ENCODE measurements around the gene SARM1. TPM values are rescaled to one million over a fixed set of nuclear protein-coding genes. Genes with fewer than 3 reads are reported as not detected.
A peak's percentile ranks its signal among the peaks of the same experiment; 100 is the strongest.
"Not testable (repeated sequence)": the region's sequence is repeated elsewhere in the genome, so short reads cannot be mapped to it uniquely, and the experiment has no call there.

The SARM1 gene
- total and polyA plus RNA-seq, 3 experiments from 2014 or later: 8.5 to 37.0 (median 35.3) TPM

GRCh38 chr17:28425206-28425605 is 53.7 kb downstream of the SARM1 start:
- Histone ChIP-seq H3K27me3 (ENCODE audit: insufficient read depth, low read length, poor library complexity, severe bottlenecking) (no peaks in the 10 kb centered on the region), H3K36me3 (ENCODE audit: insufficient read depth, low read length) (no peaks in the 10 kb centered on the region), H3K9me3 (ENCODE audit: low read length) (no peaks in the 10 kb centered on the region), H3K27ac (ENCODE audit: low read depth, low read length) (no peak overlapping the region), H3K4me1 (ENCODE audit: insufficient read depth, low read length) (no peaks in the 10 kb centered on the region), H3K4me3 (ENCODE audit: low read length) (no peak overlapping the region)
- Mint-ChIP-seq H3K36me3 (no peaks in the 10 kb centered on the region), H3K27me3 (peaks cover 2 to 17% of the 10 kb centered on the region in 2 donors), H3K9me3 (no peaks in the 10 kb centered on the region), H3K27ac (no peak overlapping the region), H3K4me1 (no peaks in the 10 kb centered on the region), H3K4me3 (no peak overlapping the region)
- DNase-seq: no peak
- CTCF ChIA-PET: no interaction called here
- POLR2A ChIA-PET: no interaction called here

GRCh38 chr17:28426081-28426519 is 54.6 kb downstream of the SARM1 start:
- Histone ChIP-seq H3K27me3 (ENCODE audit: insufficient read depth, low read length, poor library complexity, severe bottlenecking) (no peaks in the 10 kb centered on the region), H3K4me3 (ENCODE audit: low read length) (no peak overlapping the region), H3K9me3 (ENCODE audit: low read length) (no peaks in the 10 kb centered on the region), H3K36me3 (ENCODE audit: insufficient read depth, low read length) (no peaks in the 10 kb centered on the region), H3K27ac (ENCODE audit: low read depth, low read length) (no peak overlapping the region), H3K4me1 (ENCODE audit: insufficient read depth, low read length) (no peaks in the 10 kb centered on the region)
- DNase-seq: no peak
- Mint-ChIP-seq H3K4me3 (no peak overlapping the region), H3K27ac (no peak overlapping the region), H3K36me3 (no peaks in the 10 kb centered on the region), H3K27me3 (peaks cover 6 to 23% of the 10 kb centered on the region in 2 donors), H3K9me3 (no peaks in the 10 kb centered on the region), H3K4me1 (no peaks in the 10 kb centered on the region)
- CTCF ChIA-PET: interaction anchor here (1.4 kb wide), 1 partner anchor 9 kb away, joined by 8 read pairs; no protein-coding TSS in a partner anchor
- POLR2A ChIA-PET: no interaction called here

GRCh38 chr17:28427371-28427770 is 55.9 kb downstream of the SARM1 start:
- no peak overlapping the region for H3K27ac Mint-ChIP-seq
- H3K36me3 ChIP-seq (ENCODE audit: insufficient read depth, low read length): no peaks in the 10 kb centered on the region
- POLR2A ChIA-PET: no interaction called here
- no peaks in the 10 kb centered on the region for H3K4me1 ChIP-seq (ENCODE audit: insufficient read depth, low read length)
- CTCF ChIA-PET: interaction anchor here (1.4 kb wide), 1 partner anchor 11 kb away, joined by 3 read pairs; no protein-coding TSS in a partner anchor
- no peaks in the 10 kb centered on the region for H3K9me3 ChIP-seq (ENCODE audit: low read length)
- H3K27me3 ChIP-seq (ENCODE audit: insufficient read depth, low read length, poor library complexity, severe bottlenecking): no peaks in the 10 kb centered on the region
- no peak overlapping the region for H3K27ac ChIP-seq (ENCODE audit: low read depth, low read length)
- H3K4me1 Mint-ChIP-seq: no peaks in the 10 kb centered on the region
- no peak overlapping the region for H3K4me3 ChIP-seq (ENCODE audit: low read length)
- no peak overlapping the region for H3K4me3 Mint-ChIP-seq
- H3K9me3 Mint-ChIP-seq: no peaks in the 10 kb centered on the region
- DNase-seq: no peak
- peaks cover 6 to 31% of the 10 kb centered on the region in 2 donors for H3K27me3 Mint-ChIP-seq
- H3K36me3 Mint-ChIP-seq: no peaks in the 10 kb centered on the region

- H3K27ac Mint-ChIP-seq, H3K36me3 Mint-ChIP-seq: not testable (repeated sequence)
- CTCF ChIA-PET: interaction anchor here (1.4 kb wide), 1 partner anchor 11 kb away, joined by 3 read pairs; no protein-coding TSS in a partner anchor
Measured at GRCh38 chr17:28427982-28428381, 56.5 kb downstream of the SARM1 start.

GRCh38 chr17:28433721-28434120 is 62.2 kb downstream of the SARM1 start:
- Histone ChIP-seq H3K27me3 (ENCODE audit: insufficient read depth, low read length, poor library complexity, severe bottlenecking) (no peaks in the 10 kb centered on the region), H3K36me3 (ENCODE audit: insufficient read depth, low read length) (no peaks in the 10 kb centered on the region), H3K9me3 (ENCODE audit: low read length) (no peaks in the 10 kb centered on the region), H3K27ac (ENCODE audit: low read depth, low read length) (no peak overlapping the region), H3K4me3 (ENCODE audit: low read length) (no peak overlapping the region), H3K4me1 (ENCODE audit: insufficient read depth, low read length) (no peaks in the 10 kb centered on the region)
- no peaks in the 10 kb centered on the region for H3K36me3 Mint-ChIP-seq
- CTCF ChIA-PET: no interaction called here
- no peaks in the 10 kb centered on the region for H3K4me1 Mint-ChIP-seq
- H3K4me3 Mint-ChIP-seq: no peak overlapping the region
- peaks cover 8 to 27% of the 10 kb centered on the region in 2 donors for H3K27me3 Mint-ChIP-seq
- POLR2A ChIA-PET: no interaction called here
- no peak overlapping the region for H3K27ac Mint-ChIP-seq
- no peaks in the 10 kb centered on the region for H3K9me3 Mint-ChIP-seq
- DNase-seq: no peak

More at GRCh38 chr17:28427982-28428381, 56.5 kb downstream of the SARM1 start:
- H3K9me3 ChIP-seq (ENCODE audit: low read length); H3K4me3 ChIP-seq (ENCODE audit: low read length); POLR2A ChIA-PET; H3K36me3 ChIP-seq (ENCODE audit: insufficient read depth, low read length); H3K27me3 ChIP-seq (ENCODE audit: insufficient read depth, low read length, poor library complexity, severe bottlenecking); H3K9me3 Mint-ChIP-seq; DNase-seq; H3K27ac ChIP-seq (ENCODE audit: low read depth, low read length); H3K4me1 Mint-ChIP-seq; H3K4me1 ChIP-seq (ENCODE audit: insufficient read depth, low read length); H3K4me3 Mint-ChIP-seq: not testable (repeated sequence)
- peaks cover 9 to 35% of the 10 kb centered on the region in 2 donors for H3K27me3 Mint-ChIP-seq

- peaks cover 10 to 30% of the 10 kb centered on the region in 2 donors for H3K27me3 Mint-ChIP-seq
- H3K4me3 Mint-ChIP-seq; H3K27me3 ChIP-seq (ENCODE audit: insufficient read depth, low read length, poor library complexity, severe bottlenecking); H3K36me3 Mint-ChIP-seq; H3K27ac Mint-ChIP-seq; POLR2A ChIA-PET; H3K4me1 Mint-ChIP-seq; H3K27ac ChIP-seq (ENCODE audit: low read depth, low read length); DNase-seq; H3K4me3 ChIP-seq (ENCODE audit: low read length); H3K9me3 Mint-ChIP-seq; CTCF ChIA-PET; H3K36me3 ChIP-seq (ENCODE audit: insufficient read depth, low read length); H3K4me1 ChIP-seq (ENCODE audit: insufficient read depth, low read length); H3K9me3 ChIP-seq (ENCODE audit: low read length): not testable (repeated sequence)
Measured at GRCh38 chr17:28434326-28434725, 62.8 kb downstream of the SARM1 start.

- H3K4me1 Mint-ChIP-seq: no peaks in the 10 kb centered on the region
- CTCF ChIA-PET: no interaction called here
- POLR2A ChIA-PET: no interaction called here
- H3K36me3 Mint-ChIP-seq: peaks cover 0 to 3% (median 0%) of the 10 kb centered on the region in 3 donors
- no peaks in the 10 kb centered on the region for H3K9me3 ChIP-seq (ENCODE audit: low read length)
- H3K27ac ChIP-seq (ENCODE audit: low read depth, low read length): no peak overlapping the region
- no peak overlapping the region for H3K4me3 Mint-ChIP-seq
- peaks cover 0 to 2% (median 0%) of the 10 kb centered on the region in 5 donors for H3K9me3 Mint-ChIP-seq
- no peaks in the 10 kb centered on the region for H3K36me3 ChIP-seq (ENCODE audit: insufficient read depth, low read length)
- no peak overlapping the region for H3K4me3 ChIP-seq (ENCODE audit: low read length)
- no peak for DNase-seq
- no peak overlapping the region for H3K27ac Mint-ChIP-seq
- no peaks in the 10 kb centered on the region for H3K4me1 ChIP-seq (ENCODE audit: insufficient read depth, low read length)
- H3K27me3 Mint-ChIP-seq: peaks cover 10 to 41% of the 10 kb centered on the region in 2 donors
- no peaks in the 10 kb centered on the region for H3K27me3 ChIP-seq (ENCODE audit: insufficient read depth, low read length, poor library complexity, severe bottlenecking)
Measured at GRCh38 chr17:28443901-28444638, 72.6 kb downstream of the SARM1 start.

- Histone ChIP-seq H3K27me3 (ENCODE audit: insufficient read depth, low read length, poor library complexity, severe bottlenecking) (no peaks in the 10 kb centered on the region), H3K4me1 (ENCODE audit: insufficient read depth, low read length) (no peaks in the 10 kb centered on the region), H3K36me3 (ENCODE audit: insufficient read depth, low read length) (no peaks in the 10 kb centered on the region), H3K9me3 (ENCODE audit: low read length) (no peaks in the 10 kb centered on the region), H3K4me3 (ENCODE audit: low read length) (no peak overlapping the region), H3K27ac (ENCODE audit: low read depth, low read length) (no peak overlapping the region)
- ChIA-PET POLR2A (no interaction called here), CTCF (no interaction called here)
- Mint-ChIP-seq H3K4me1 (no peaks in the 10 kb centered on the region), H3K27me3 (peaks cover 9 to 27% of the 10 kb centered on the region in 2 donors), H3K9me3 (peaks cover 0 to 8% (median 0%) of the 10 kb centered on the region in 5 donors), H3K36me3 (no peaks in the 10 kb centered on the region), H3K4me3 (no peak overlapping the region), H3K27ac (peak overlapping the region in 1 of 8 donors; percentile 41)
- DNase-seq: no peak
Measured at GRCh38 chr17:28446716-28447395, 75.4 kb downstream of the SARM1 start.
